Osteocyte (in vitro differentiated cells): ENCODE results near the gene FGF23. TPM values are rescaled to one million over a fixed set of nuclear protein-coding genes. Genes with fewer than 3 reads are reported as not detected.
"Not testable (repeated sequence)": the region's sequence is repeated elsewhere in the genome, so short reads cannot be mapped to it uniquely, and the experiment has no call there.

Source experiments
- DNase-seq: peaks from one replicate; pipeline ENCODE4 v3.0.0; 2021; ENCODE audit warnings: mixed read lengths; ENCODE audit not compliant: unreplicated experiment; ENCODE audit errors: extremely low spot score
- H3K27ac Mint-ChIP-seq: one replicate; pipeline ENCODE4 v1.8.0; 2021; ENCODE audit warnings: mild to moderate bottlenecking, mixed read lengths; ENCODE audit not compliant: unreplicated experiment
- H3K27me3 Mint-ChIP-seq: one replicate; pipeline ENCODE4 v1.8.0; 2021; ENCODE audit warnings: mixed read lengths; ENCODE audit not compliant: unreplicated experiment
- H3K36me3 Mint-ChIP-seq: one replicate; pipeline ENCODE4 v1.8.0; 2021; ENCODE audit warnings: mixed read lengths; ENCODE audit not compliant: unreplicated experiment
- H3K4me1 Mint-ChIP-seq: one replicate; pipeline ENCODE4 v1.8.0; 2021; ENCODE audit warnings: mixed read lengths; ENCODE audit not compliant: unreplicated experiment
- H3K4me3 Mint-ChIP-seq: one replicate; pipeline ENCODE4 v1.8.0; 2021; ENCODE audit warnings: mild to moderate bottlenecking, moderate library complexity, mixed read lengths; ENCODE audit not compliant: unreplicated experiment
- H3K9me3 Mint-ChIP-seq: one replicate; pipeline ENCODE4 v1.8.0; 2021; ENCODE audit warnings: mixed read lengths; ENCODE audit not compliant: unreplicated experiment
- total RNA-seq: library from RNA; stranded (reverse); gene quantifications from 2 replicates; pipeline ENCODE4 v1.2.1, GENCODE V29; 2021
- TF ChIP-seq, protein P1 (sequence below): fragments of 200-600 bp; sonication (generic); IDR thresholded peaks from 2 replicates; pipeline ENCODE4 v1.5.0; 2021; ENCODE audit warnings: antibody characterized with exemption, mild to moderate bottlenecking, moderate library complexity

The FGF23 gene
- total RNA-seq, 1 donor from 2014 or later: not detected

DNA sequence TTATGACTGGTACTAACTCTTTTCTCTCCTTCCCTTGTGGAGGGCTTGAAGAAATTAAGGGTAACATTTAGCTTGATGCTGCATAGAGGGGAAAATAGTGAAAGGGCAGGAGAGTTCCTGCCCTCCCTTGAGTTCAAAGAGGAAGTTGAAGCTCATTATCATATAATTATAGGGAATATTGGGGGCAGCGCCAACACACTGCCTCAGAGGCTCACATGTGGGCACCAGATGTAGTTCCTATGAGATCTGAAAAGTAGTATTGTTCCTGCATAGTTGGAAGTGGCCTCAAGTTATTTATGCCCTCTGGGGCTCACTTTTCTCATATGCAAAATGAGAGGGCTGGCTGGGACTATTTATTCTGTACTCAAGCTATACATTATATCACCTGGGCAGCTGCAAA, 33.0 kb upstream of the FGF23 start:
- no peak for DNase-seq
- H3K9me3 Mint-ChIP-seq: no peaks in the 10 kb centered on the region
- no peaks in the 10 kb centered on the region for H3K36me3 Mint-ChIP-seq
- TF ChIP-seq, protein P1, sequence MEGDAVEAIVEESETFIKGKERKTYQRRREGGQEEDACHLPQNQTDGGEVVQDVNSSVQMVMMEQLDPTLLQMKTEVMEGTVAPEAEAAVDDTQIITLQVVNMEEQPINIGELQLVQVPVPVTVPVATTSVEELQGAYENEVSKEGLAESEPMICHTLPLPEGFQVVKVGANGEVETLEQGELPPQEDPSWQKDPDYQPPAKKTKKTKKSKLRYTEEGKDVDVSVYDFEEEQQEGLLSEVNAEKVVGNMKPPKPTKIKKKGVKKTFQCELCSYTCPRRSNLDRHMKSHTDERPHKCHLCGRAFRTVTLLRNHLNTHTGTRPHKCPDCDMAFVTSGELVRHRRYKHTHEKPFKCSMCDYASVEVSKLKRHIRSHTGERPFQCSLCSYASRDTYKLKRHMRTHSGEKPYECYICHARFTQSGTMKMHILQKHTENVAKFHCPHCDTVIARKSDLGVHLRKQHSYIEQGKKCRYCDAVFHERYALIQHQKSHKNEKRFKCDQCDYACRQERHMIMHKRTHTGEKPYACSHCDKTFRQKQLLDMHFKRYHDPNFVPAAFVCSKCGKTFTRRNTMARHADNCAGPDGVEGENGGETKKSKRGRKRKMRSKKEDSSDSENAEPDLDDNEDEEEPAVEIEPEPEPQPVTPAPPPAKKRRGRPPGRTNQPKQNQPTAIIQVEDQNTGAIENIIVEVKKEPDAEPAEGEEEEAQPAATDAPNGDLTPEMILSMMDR: no peak
- peaks cover 50% of the 10 kb centered on the region for H3K27me3 Mint-ChIP-seq
- H3K4me1 Mint-ChIP-seq: no peaks in the 10 kb centered on the region
- no peak overlapping the region for H3K4me3 Mint-ChIP-seq
- no peak overlapping the region for H3K27ac Mint-ChIP-seq

DNA sequence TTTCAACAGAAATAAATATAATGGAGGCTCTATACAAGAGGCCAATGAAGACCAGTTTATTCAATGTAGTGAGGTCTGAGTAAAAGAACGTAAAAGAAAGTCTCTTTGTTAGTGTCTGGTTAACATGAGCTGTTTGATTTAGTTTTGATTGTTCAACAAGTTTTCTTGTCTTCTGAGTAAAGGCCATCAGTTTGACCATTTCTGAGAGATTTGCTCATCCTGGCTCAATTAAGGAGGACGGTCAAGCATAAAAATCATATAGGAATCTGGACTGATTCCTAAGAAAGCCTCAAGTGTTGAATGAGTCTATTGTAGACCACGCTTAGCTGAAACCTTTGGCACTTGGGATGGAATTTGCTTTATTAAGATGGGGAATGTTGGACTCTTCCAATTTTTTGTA, 32.5 kb upstream of the FGF23 start:
- Mint-ChIP-seq H3K9me3 (no peaks in the 10 kb centered on the region), H3K27ac (no peak overlapping the region), H3K36me3 (no peaks in the 10 kb centered on the region), H3K4me1 (no peaks in the 10 kb centered on the region), H3K4me3 (no peak overlapping the region), H3K27me3 (peaks cover 48% of the 10 kb centered on the region)
- TF ChIP-seq, protein P1: no peak
- no peak for DNase-seq

DNA sequence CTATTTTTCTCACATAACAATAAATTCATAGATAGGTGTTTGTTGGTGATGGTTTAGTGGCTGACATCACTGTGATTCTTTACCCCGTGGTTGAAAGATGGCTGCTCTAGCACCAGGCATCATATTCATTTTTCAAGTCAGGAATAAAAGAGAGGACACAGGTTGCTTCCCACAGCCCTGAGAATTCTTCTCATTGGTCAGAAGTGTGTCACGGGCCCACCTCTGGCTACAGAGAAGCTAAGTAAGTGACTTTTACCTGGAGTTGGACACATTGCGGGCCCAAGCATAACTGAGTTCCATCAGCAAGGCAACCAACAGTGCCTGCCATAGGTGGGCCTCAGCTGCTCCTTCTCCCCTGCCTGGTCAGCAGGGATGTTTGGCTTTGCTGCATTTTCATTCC, 27.6 kb upstream of the FGF23 start:
- H3K4me1 Mint-ChIP-seq: no peaks in the 10 kb centered on the region
- TF ChIP-seq, protein P1: no peak
- no peak overlapping the region for H3K4me3 Mint-ChIP-seq
- H3K36me3 Mint-ChIP-seq: no peaks in the 10 kb centered on the region
- H3K9me3 Mint-ChIP-seq: no peaks in the 10 kb centered on the region
- H3K27me3 Mint-ChIP-seq: peaks cover 23% of the 10 kb centered on the region
- no peak overlapping the region for H3K27ac Mint-ChIP-seq
- DNase-seq: no peak

DNA sequence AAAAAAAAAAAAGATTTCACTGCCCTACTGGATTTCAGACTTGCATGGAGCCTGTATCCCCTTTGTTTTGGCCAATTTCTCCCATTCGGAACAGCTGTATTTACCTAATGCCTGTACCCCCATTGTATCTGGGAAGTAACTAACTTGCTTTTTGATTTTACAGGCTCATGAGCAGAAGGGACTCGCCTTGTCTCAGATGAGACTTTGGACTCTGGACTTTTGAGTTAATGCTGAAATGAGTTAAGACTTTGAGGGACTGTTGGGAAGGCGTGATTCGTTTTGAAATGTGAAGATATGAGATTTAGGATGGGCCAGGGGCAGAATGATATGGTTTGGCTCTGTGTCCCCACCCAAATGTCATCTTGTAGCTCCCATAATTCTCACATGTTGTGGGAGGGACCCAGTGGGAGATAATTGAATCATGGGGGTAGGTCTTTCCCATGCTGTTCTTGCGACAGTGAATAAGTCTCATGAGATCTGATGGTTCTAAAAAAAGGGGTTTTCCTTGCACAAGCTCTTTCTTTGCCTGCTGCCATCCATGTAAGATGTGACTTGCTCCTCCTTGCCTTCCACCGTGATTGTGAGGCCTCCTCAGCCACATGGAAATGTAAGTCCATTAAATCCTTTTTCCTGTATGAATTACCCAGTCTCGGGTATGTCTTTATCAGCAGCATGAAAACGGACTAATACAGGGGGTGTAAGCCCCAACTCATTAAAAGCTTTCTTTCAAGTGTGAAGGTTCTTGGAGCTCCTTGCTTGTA, 25.5 kb upstream of the FGF23 start:
- peaks cover 19% of the 10 kb centered on the region for H3K27me3 Mint-ChIP-seq
- H3K9me3 Mint-ChIP-seq, H3K4me3 Mint-ChIP-seq, H3K27ac Mint-ChIP-seq, H3K4me1 Mint-ChIP-seq, DNase-seq, H3K36me3 Mint-ChIP-seq: not testable (repeated sequence)

DNA sequence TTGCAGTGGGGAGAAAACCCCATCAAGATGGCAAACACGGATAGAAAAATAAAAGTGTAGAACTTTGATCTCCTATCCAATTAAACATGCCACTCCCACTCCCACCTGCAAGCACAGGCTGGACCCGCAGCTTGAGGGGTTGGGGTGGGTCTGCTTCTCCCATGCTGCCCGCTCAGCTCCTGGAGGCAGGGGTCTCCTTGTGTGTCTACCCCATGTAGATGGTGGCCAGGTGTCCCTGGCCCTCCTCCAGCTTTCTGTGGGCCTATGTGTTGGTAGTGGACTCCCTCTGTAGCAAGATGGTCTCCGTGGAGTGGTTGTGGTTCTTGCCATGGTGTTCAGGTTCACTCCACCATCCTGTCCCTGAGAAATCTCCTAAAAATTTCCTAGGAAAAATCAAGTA, 23.5 kb upstream of the FGF23 start:
- Mint-ChIP-seq H3K4me1 (no peaks in the 10 kb centered on the region), H3K27ac (no peak overlapping the region), H3K9me3 (no peaks in the 10 kb centered on the region), H3K27me3 (peaks cover 20% of the 10 kb centered on the region), H3K4me3 (no peak overlapping the region), H3K36me3 (no peaks in the 10 kb centered on the region)
- TF ChIP-seq, protein P1: no peak
- no peak for DNase-seq
